ENCODE results near the gene DCAF8.

The DCAF8 gene

DNA sequence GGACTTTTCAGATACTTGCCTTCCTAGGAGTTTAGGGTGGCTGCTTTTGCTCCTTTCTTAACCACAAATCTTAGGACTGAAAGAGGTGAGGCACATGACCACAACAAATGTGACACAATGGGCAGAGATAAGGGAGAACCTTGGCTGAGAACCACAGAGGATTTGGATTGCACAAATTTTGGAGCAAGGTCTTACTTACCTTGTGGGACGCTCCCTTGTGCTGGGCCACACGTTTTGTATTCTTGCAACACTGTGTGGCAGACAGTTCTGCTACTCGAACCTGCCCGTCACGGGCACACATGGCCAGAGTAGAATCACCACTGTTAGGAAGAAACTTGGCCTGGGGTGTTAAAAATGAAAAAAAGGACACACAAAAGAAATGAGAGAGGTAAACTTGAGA lies 23.9 kb downstream of the DCAF8 start:
- no peak overlapping the region for H2BK120ac ChIP-seq (ENCODE audit: low read depth, low read length)
- no peak overlapping the region for H4K5ac ChIP-seq (ENCODE audit: low read length)
- WGBS (ENCODE audit: extremely low coverage, insufficient coverage, low lambda C conversion rate): no CpG with 5 or more reads among the region's 5 CpGs
- no peak for DNase-seq
- no peak overlapping the region for H3K4ac ChIP-seq (ENCODE audit: low read depth, low read length)
- H3K79me1 ChIP-seq (ENCODE audit: low read length): no peaks in the 10 kb centered on the region
- H3K36me3 ChIP-seq (ENCODE audit: control insufficient read depth, insufficient read depth, low read length): peaks cover 3% of the 10 kb centered on the region
- no peak overlapping the region for H2BK15ac ChIP-seq (replicated peaks; ENCODE audit: low read depth)
- no peak overlapping the region for H3K23ac ChIP-seq (ENCODE audit: low read length)
- H3K27me3 ChIP-seq (ENCODE audit: insufficient read depth, low read length, poor library complexity): no peaks in the 10 kb centered on the region
- no peak overlapping the region for H3K56ac ChIP-seq (ENCODE audit: low read length)
- no peak overlapping the region for H3K27ac ChIP-seq (ENCODE audit: low read depth, low read length)
- no peak overlapping the region for H3K18ac ChIP-seq (ENCODE audit: low read length)
- H2AK5ac ChIP-seq (ENCODE audit: low read length): no peak overlapping the region
- H3K4me3 ChIP-seq (ENCODE audit: low read length): no peak overlapping the region
- H3K4me2 ChIP-seq (ENCODE audit: low read length): no peak overlapping the region
- H3K4me1 ChIP-seq (ENCODE audit: control insufficient read depth, low read depth, low read length): no peaks in the 10 kb centered on the region
- H4K8ac ChIP-seq (ENCODE audit: low read depth, low read length): no peak overlapping the region
- no peaks in the 10 kb centered on the region for H3K79me2 ChIP-seq (ENCODE audit: control insufficient read depth, insufficient read depth, low read length)
- no peak overlapping the region for H3K9ac ChIP-seq (ENCODE audit: low read length)
- no peak overlapping the region for H2BK5ac ChIP-seq (ENCODE audit: low read length)

DNA sequence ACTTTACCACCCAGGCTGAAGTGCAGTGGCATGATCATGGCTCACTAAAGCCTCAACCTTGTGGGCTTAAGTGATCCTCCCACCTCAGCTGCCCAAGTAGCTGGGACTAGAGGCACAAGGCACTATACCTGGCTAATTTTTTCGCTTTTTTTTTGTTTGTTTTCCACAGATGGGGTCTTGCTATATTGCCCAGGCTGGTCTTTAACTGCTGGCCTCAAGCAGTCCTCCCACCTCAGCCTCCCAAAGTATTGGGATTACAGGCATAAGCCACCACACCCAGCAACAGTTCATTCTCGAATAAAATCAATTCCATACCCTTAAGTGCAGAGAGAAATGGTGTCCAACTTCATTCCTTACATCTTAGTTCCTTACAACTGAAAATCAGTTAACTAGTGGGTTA lies 24.8 kb downstream of the DCAF8 start:
- no peak overlapping the region for H2BK5ac ChIP-seq (ENCODE audit: low read length)

DNA sequence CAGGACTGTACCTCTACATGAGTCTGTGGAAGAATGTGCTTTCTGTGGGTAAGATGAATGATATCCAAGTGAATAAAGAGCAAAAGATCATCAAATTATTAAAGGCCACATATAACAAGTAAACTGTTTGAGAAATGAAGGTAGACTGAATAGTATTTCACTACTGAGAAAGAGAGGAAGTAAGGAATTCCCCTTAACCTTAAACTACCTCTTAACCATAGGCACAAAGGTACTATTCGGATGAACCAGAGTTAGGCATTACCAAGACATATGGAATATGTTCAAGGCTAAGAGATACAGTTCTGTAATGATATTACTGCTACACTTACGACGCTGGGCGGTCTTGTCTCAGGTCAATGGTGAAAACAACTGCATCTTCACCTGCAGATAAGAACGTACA lies 25.5 kb downstream of the DCAF8 start:
- no peaks in the 10 kb centered on the region for H3K79me2 ChIP-seq (ENCODE audit: control insufficient read depth, insufficient read depth, low read length)
- H2BK15ac ChIP-seq (replicated peaks; ENCODE audit: low read depth): no peak overlapping the region
- no peak overlapping the region for H3K4me2 ChIP-seq (ENCODE audit: low read length)
- no peaks in the 10 kb centered on the region for H3K79me1 ChIP-seq (ENCODE audit: low read length)
- no CpG with 5 or more reads among the region's 5 CpGs for whole genome bisulfite sequencing (ENCODE audit: extremely low coverage, insufficient coverage, low lambda C conversion rate)
- H2AK5ac ChIP-seq (ENCODE audit: low read length): no peak overlapping the region
- no peaks in the 10 kb centered on the region for H3K4me1 ChIP-seq (ENCODE audit: control insufficient read depth, low read depth, low read length)
- H3K27me3 ChIP-seq (ENCODE audit: insufficient read depth, low read length, poor library complexity): no peaks in the 10 kb centered on the region
- H3K4ac ChIP-seq (ENCODE audit: low read depth, low read length): no peak overlapping the region
- H4K8ac ChIP-seq (ENCODE audit: low read depth, low read length): no peak overlapping the region
- no peak overlapping the region for H2BK5ac ChIP-seq (ENCODE audit: low read length)
- DNase-seq: no peak
- no peak overlapping the region for H3K56ac ChIP-seq (ENCODE audit: low read length)
- no peak overlapping the region for H2BK120ac ChIP-seq (ENCODE audit: low read depth, low read length)
- no peak overlapping the region for H3K18ac ChIP-seq (ENCODE audit: low read length)
- no peak overlapping the region for H4K5ac ChIP-seq (ENCODE audit: low read length)
- no peak overlapping the region for H3K27ac ChIP-seq (ENCODE audit: low read depth, low read length)
- H3K36me3 ChIP-seq (ENCODE audit: control insufficient read depth, insufficient read depth, low read length): peaks cover 3% of the 10 kb centered on the region
- H3K4me3 ChIP-seq (ENCODE audit: low read length): no peak overlapping the region
- H3K9ac ChIP-seq (ENCODE audit: low read length): no peak overlapping the region
- H3K23ac ChIP-seq (ENCODE audit: low read length): no peak overlapping the region

More for the DNA sequence above, 24.8 kb downstream of the DCAF8 start:
- H3K4me2 ChIP-seq (ENCODE audit: low read length): no peak overlapping the region
- H3K4me1 ChIP-seq (ENCODE audit: control insufficient read depth, low read depth, low read length): no peaks in the 10 kb centered on the region
- no peak overlapping the region for H2BK15ac ChIP-seq (replicated peaks; ENCODE audit: low read depth)
- no peaks in the 10 kb centered on the region for H3K79me1 ChIP-seq (ENCODE audit: low read length)
- peaks cover 3% of the 10 kb centered on the region for H3K36me3 ChIP-seq (ENCODE audit: control insufficient read depth, insufficient read depth, low read length)
- no peak overlapping the region for H3K9ac ChIP-seq (ENCODE audit: low read length)
- H4K8ac ChIP-seq (ENCODE audit: low read depth, low read length): no peak overlapping the region
- no peak overlapping the region for H3K4ac ChIP-seq (ENCODE audit: low read depth, low read length)
- H3K27ac ChIP-seq (ENCODE audit: low read depth, low read length): no peak overlapping the region
- H3K18ac ChIP-seq (ENCODE audit: low read length): no peak overlapping the region
- no peak overlapping the region for H2BK120ac ChIP-seq (ENCODE audit: low read depth, low read length)
- no peaks in the 10 kb centered on the region for H3K79me2 ChIP-seq (ENCODE audit: control insufficient read depth, insufficient read depth, low read length)
- H3K56ac ChIP-seq (ENCODE audit: low read length): no peak overlapping the region
- H3K4me3 ChIP-seq (ENCODE audit: low read length): no peak overlapping the region
- H2AK5ac ChIP-seq (ENCODE audit: low read length): no peak overlapping the region
- no peaks in the 10 kb centered on the region for H3K27me3 ChIP-seq (ENCODE audit: insufficient read depth, low read length, poor library complexity)
- H4K5ac ChIP-seq (ENCODE audit: low read length): no peak overlapping the region
- no CpG with 5 or more reads among the region's 2 CpGs for WGBS (ENCODE audit: extremely low coverage, insufficient coverage, low lambda C conversion rate)
- DNase-seq: no peak
- H3K23ac ChIP-seq (ENCODE audit: low read length): no peak overlapping the region

GRCh38 chr1:160232911-160233310 lies 29.4 kb downstream of the DCAF8 start:
- Histone ChIP-seq H4K5ac (ENCODE audit: low read length) (no peak overlapping the region), H3K4me3 (ENCODE audit: low read length) (no peak overlapping the region), H2BK120ac (ENCODE audit: low read depth, low read length) (no peak overlapping the region), H3K79me1 (ENCODE audit: low read length) (no peaks in the 10 kb centered on the region), H3K36me3 (ENCODE audit: control insufficient read depth, insufficient read depth, low read length) (peaks cover 3% of the 10 kb centered on the region), H3K27me3 (ENCODE audit: insufficient read depth, low read length, poor library complexity) (no peaks in the 10 kb centered on the region), H2BK5ac (ENCODE audit: low read length) (no peak overlapping the region), H3K4ac (ENCODE audit: low read depth, low read length) (no peak overlapping the region), H4K8ac (ENCODE audit: low read depth, low read length) (no peak overlapping the region), H3K18ac (ENCODE audit: low read length) (no peak overlapping the region), H2AK5ac (ENCODE audit: low read length) (no peak overlapping the region), H3K27ac (ENCODE audit: low read depth, low read length) (no peak overlapping the region), H3K23ac (ENCODE audit: low read length) (no peak overlapping the region), H3K9ac (ENCODE audit: low read length) (no peak overlapping the region), H3K4me1 (ENCODE audit: control insufficient read depth, low read depth, low read length) (no peaks in the 10 kb centered on the region), H3K79me2 (ENCODE audit: control insufficient read depth, insufficient read depth, low read length) (no peaks in the 10 kb centered on the region), H3K4me2 (ENCODE audit: low read length) (no peak overlapping the region), H3K56ac (ENCODE audit: low read length) (no peak overlapping the region), H2BK15ac (replicated peaks; ENCODE audit: low read depth) (no peak overlapping the region)
- no peak for DNase-seq

- no peak overlapping the region for H3K4ac ChIP-seq (ENCODE audit: low read depth, low read length)
- H3K79me2 ChIP-seq (ENCODE audit: control insufficient read depth, insufficient read depth, low read length): no peaks in the 10 kb centered on the region
- H2BK15ac ChIP-seq (replicated peaks; ENCODE audit: low read depth): no peak overlapping the region
- peaks cover 7% of the 10 kb centered on the region for H3K36me3 ChIP-seq (ENCODE audit: control insufficient read depth, insufficient read depth, low read length)
- no peak overlapping the region for H3K23ac ChIP-seq (ENCODE audit: low read length)
- no peak overlapping the region for H3K4me2 ChIP-seq (ENCODE audit: low read length)
- H4K8ac ChIP-seq (ENCODE audit: low read depth, low read length): no peak overlapping the region
- no peak overlapping the region for H3K9ac ChIP-seq (ENCODE audit: low read length)
- H3K18ac ChIP-seq (ENCODE audit: low read length): no peak overlapping the region
- no peak overlapping the region for H2BK5ac ChIP-seq (ENCODE audit: low read length)
- no peak overlapping the region for H3K4me3 ChIP-seq (ENCODE audit: low read length)
- no peak overlapping the region for H3K56ac ChIP-seq (ENCODE audit: low read length)
- DNase-seq: no peak
- no peaks in the 10 kb centered on the region for H3K4me1 ChIP-seq (ENCODE audit: control insufficient read depth, low read depth, low read length)
- H3K79me1 ChIP-seq (ENCODE audit: low read length): no peaks in the 10 kb centered on the region
- H4K5ac ChIP-seq (ENCODE audit: low read length): no peak overlapping the region
- no peaks in the 10 kb centered on the region for H3K27me3 ChIP-seq (ENCODE audit: insufficient read depth, low read length, poor library complexity)
- no peak overlapping the region for H2BK120ac ChIP-seq (ENCODE audit: low read depth, low read length)
- no peak overlapping the region for H3K27ac ChIP-seq (ENCODE audit: low read depth, low read length)
- no peak overlapping the region for H2AK5ac ChIP-seq (ENCODE audit: low read length)
These were observed 33.9 kb downstream of the DCAF8 start for GRCh38 chr1:160228431-160228830.

- H3K4me2 ChIP-seq (ENCODE audit: low read length): no peak overlapping the region
- H3K79me1 ChIP-seq (ENCODE audit: low read length): no peaks in the 10 kb centered on the region
- H3K79me2 ChIP-seq (ENCODE audit: control insufficient read depth, insufficient read depth, low read length): no peaks in the 10 kb centered on the region
- H4K8ac ChIP-seq (ENCODE audit: low read depth, low read length): no peak overlapping the region
- no peak overlapping the region for H3K9ac ChIP-seq (ENCODE audit: low read length)
- no peaks in the 10 kb centered on the region for H3K4me1 ChIP-seq (ENCODE audit: control insufficient read depth, low read depth, low read length)
- H3K36me3 ChIP-seq (ENCODE audit: control insufficient read depth, insufficient read depth, low read length): peaks cover 12% of the 10 kb centered on the region
- no peak overlapping the region for H2AK5ac ChIP-seq (ENCODE audit: low read length)
- H3K4ac ChIP-seq (ENCODE audit: low read depth, low read length): no peak overlapping the region
- DNase-seq: no peak
- no peak overlapping the region for H2BK120ac ChIP-seq (ENCODE audit: low read depth, low read length)
- H3K56ac ChIP-seq (ENCODE audit: low read length): no peak overlapping the region
- H4K5ac ChIP-seq (ENCODE audit: low read length): no peak overlapping the region
- no peak overlapping the region for H3K18ac ChIP-seq (ENCODE audit: low read length)
- H2BK15ac ChIP-seq (replicated peaks; ENCODE audit: low read depth): no peak overlapping the region
- H2BK5ac ChIP-seq (ENCODE audit: low read length): no peak overlapping the region
- H3K4me3 ChIP-seq (ENCODE audit: low read length): no peak overlapping the region
- no peak overlapping the region for H3K23ac ChIP-seq (ENCODE audit: low read length)
- no CpG with 5 or more reads among the region's 1 CpG for WGBS (ENCODE audit: extremely low coverage, insufficient coverage, low lambda C conversion rate)
- H3K27me3 ChIP-seq (ENCODE audit: insufficient read depth, low read length, poor library complexity): no peaks in the 10 kb centered on the region
- H3K27ac ChIP-seq (ENCODE audit: low read depth, low read length): no peak overlapping the region
These were observed 34.8 kb downstream of the DCAF8 start for GRCh38 chr1:160227561-160227960.

Data from mesendoderm (in vitro differentiated cells).